Activated naive CD4-positive, alpha-beta T cell treated with anti-CD3 and anti-CD28 coated beads, Interleukin-2, amount 50 U/mL, for 24 hours (primary cell): ENCODE measurements around the gene CALML6.
"Not testable (repeated sequence)": the region's sequence is repeated elsewhere in the genome, so short reads cannot be mapped to it uniquely, and the experiment has no call there.

Experiments
- H3K27ac Mint-ChIP-seq: one replicate; pipeline ENCODE4 v1.8.0; 2021; ENCODE audit warnings: mild to moderate bottlenecking, mixed read lengths
- H3K27me3 Mint-ChIP-seq: one replicate; pipeline ENCODE4 v1.8.0; 2021; ENCODE audit warnings: mixed read lengths
- H3K36me3 Mint-ChIP-seq: one replicate; pipeline ENCODE4 v1.8.0; 2021; ENCODE audit warnings: mixed read lengths
- H3K4me1 Mint-ChIP-seq: one replicate; pipeline ENCODE4 v1.8.0; 2021; ENCODE audit warnings: mixed read lengths
- H3K4me3 Mint-ChIP-seq: one replicate; pipeline ENCODE4 v1.8.0; 2021; ENCODE audit warnings: mild to moderate bottlenecking, mixed read lengths
- H3K9me3 Mint-ChIP-seq: one replicate; pipeline ENCODE4 v1.8.0; 2021; ENCODE audit warnings: mixed read lengths

Gene CALML6, protein sequence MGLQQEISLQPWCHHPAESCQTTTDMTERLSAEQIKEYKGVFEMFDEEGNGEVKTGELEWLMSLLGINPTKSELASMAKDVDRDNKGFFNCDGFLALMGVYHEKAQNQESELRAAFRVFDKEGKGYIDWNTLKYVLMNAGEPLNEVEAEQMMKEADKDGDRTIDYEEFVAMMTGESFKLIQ

GRCh38 chr1:1914971-1915692 lies at the start of gene CALML6:
CALML6 (plus strand) TSS chr1:1915260; CDS start chr1:1915281, 21 bp downstream.
- Mint-ChIP-seq H3K9me3 (no peaks in the 10 kb centered on the region), H3K36me3 (no peaks in the 10 kb centered on the region), H3K27me3 (no peaks in the 10 kb centered on the region), H3K4me1 (peaks cover 3% of the 10 kb centered on the region), H3K27ac (no peak within 1 kb of the TSS), H3K4me3 (no peak within 1 kb of the TSS)

GRCh38 chr1:1867164-1867563 lies 47.9 kb upstream of the CALML6 start:
- no peaks in the 10 kb centered on the region for H3K27me3 Mint-ChIP-seq
- no peak overlapping the region for H3K27ac Mint-ChIP-seq
- H3K9me3 Mint-ChIP-seq, result no peaks in the 10 kb centered on the region
- peaks cover 72% of the 10 kb centered on the region for H3K4me1 Mint-ChIP-seq
- H3K36me3 Mint-ChIP-seq, result peaks cover 11% of the 10 kb centered on the region
- H3K4me3 Mint-ChIP-seq, result no peak overlapping the region

DNA sequence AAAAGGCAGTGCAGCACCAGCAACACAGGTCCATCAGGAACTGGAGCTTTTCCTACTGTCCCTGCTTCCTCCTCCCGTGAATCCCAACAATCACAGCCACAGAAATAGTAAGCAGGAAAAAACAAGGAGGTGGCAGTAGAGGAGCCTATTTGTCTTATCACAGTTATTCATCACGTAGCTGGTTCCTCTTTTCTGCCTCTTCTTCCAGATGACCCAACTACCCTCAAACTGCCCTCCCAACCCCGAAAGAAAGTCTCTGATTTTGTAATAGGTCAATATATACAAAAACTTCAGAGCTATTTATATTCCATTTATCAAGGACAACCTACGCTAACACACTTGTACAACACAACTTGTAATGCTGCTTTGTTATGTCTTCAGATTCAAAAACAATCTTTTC lies 45.6 kb upstream of the CALML6 start:
- H3K4me3 Mint-ChIP-seq, result peak overlapping the region; percentile 33
- peaks cover 73% of the 10 kb centered on the region for H3K4me1 Mint-ChIP-seq
- H3K9me3 Mint-ChIP-seq, result no peaks in the 10 kb centered on the region
- no peaks in the 10 kb centered on the region for H3K27me3 Mint-ChIP-seq
- peaks cover 11% of the 10 kb centered on the region for H3K36me3 Mint-ChIP-seq
- peak overlapping the region; percentile 63 for H3K27ac Mint-ChIP-seq

- H3K4me3 Mint-ChIP-seq, result no peak overlapping the region
- H3K27ac Mint-ChIP-seq, result peak overlapping the region; percentile 47
- H3K4me1 Mint-ChIP-seq, result peaks cover 79% of the 10 kb centered on the region
- no peaks in the 10 kb centered on the region for H3K9me3 Mint-ChIP-seq
- H3K36me3 Mint-ChIP-seq, result peaks cover 14% of the 10 kb centered on the region
- no peaks in the 10 kb centered on the region for H3K27me3 Mint-ChIP-seq
Measured at GRCh38 chr1:1872329-1872994, 42.6 kb upstream of the CALML6 start.

DNA sequence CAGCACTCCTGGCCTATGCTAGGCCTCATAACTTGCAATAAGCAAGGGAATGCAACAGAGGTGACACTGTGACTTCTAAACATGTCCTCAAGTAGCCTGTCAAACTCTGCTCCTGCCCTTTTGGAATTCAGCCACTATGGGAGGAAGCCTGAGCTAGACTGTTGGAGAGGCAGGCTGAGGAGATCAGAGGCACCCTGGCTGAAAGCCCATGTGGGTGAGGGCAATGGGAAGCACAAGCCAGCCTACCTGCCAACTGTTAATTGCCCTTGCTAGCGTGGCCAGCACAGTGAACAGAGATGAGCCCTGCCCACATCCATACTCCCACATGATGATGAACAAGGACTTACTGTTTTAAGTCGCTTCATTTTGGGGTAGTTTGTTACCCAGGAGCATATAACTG lies 41.9 kb upstream of the CALML6 start:
- Mint-ChIP-seq H3K9me3 (no peaks in the 10 kb centered on the region), H3K36me3 (peaks cover 14% of the 10 kb centered on the region), H3K27me3 (no peaks in the 10 kb centered on the region), H3K27ac (no peak overlapping the region), H3K4me1 (peaks cover 80% of the 10 kb centered on the region), H3K4me3 (no peak overlapping the region)

DNA sequence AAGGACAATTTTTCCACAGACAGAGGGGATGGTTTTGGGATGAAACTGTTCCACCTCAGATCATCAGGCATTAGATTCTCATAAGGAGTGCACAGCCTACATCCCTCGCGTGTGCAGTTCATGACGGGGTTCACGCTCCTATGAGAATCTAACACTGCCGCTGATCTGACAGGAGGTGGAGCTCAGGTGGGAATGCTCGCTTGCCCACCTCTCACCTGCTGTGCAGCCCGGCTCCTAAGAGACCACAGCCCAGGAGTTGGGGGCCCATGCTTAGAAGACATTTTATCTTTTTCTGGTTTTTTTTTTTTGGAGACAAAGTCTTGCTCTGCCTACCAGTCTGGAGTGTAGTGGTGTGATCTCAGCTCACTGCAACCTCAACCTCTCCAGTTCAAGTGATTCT lies 40.2 kb upstream of the CALML6 start:
- Mint-ChIP-seq H3K4me3 (no peak overlapping the region), H3K9me3 (no peaks in the 10 kb centered on the region), H3K36me3 (peaks cover 11% of the 10 kb centered on the region), H3K27me3 (no peaks in the 10 kb centered on the region), H3K4me1 (peaks cover 86% of the 10 kb centered on the region), H3K27ac (no peak overlapping the region)

GRCh38 chr1:1875932-1876331 lies 39.1 kb upstream of the CALML6 start:
- no peaks in the 10 kb centered on the region for H3K27me3 Mint-ChIP-seq
- H3K9me3 Mint-ChIP-seq, result no peaks in the 10 kb centered on the region
- peaks cover 82% of the 10 kb centered on the region for H3K4me1 Mint-ChIP-seq
- H3K4me3 Mint-ChIP-seq, result peak overlapping the region; percentile 40
- no peak overlapping the region for H3K27ac Mint-ChIP-seq
- peaks cover 9% of the 10 kb centered on the region for H3K36me3 Mint-ChIP-seq

DNA sequence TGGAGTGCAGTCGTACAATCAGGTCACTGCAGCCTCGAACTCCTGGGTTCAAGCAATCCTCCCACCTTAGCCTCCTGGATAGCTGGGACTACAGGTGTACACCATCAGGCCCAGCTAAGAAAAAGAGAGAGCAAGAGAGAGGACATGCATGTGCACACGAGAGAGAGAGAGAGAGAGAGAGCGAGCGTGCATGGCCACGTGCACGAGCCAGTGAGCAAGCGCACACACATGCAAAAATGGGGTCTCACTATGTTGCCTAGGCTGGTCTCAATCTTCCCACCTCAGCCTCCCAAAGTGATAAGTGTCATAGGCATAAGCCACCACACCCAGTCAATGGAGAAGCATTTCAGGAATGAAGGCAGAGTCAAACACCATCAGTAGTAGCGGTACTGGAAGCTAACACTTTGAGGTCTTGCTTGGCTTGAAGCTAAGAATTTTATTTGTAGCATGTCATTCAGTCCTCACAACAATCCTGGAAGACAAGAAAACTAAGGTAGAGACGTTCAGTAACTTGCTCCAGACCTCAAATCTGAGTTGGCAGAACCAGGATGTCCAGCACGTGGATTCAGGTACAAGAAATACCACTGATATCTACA lies 38.6 kb upstream of the CALML6 start:
- Mint-ChIP-seq H3K27ac (peak overlapping the region; percentile 59), H3K4me3 (peak overlapping the region; percentile 40)

GRCh38 chr1:1877865-1878436 lies 37.1 kb upstream of the CALML6 start:
- H3K4me3 Mint-ChIP-seq, result no peak overlapping the region
- peak overlapping the region; percentile 59 for H3K27ac Mint-ChIP-seq
- peaks cover 3% of the 10 kb centered on the region for H3K36me3 Mint-ChIP-seq
- H3K27me3 Mint-ChIP-seq, result no peaks in the 10 kb centered on the region
- peaks cover 81% of the 10 kb centered on the region for H3K4me1 Mint-ChIP-seq
- H3K9me3 Mint-ChIP-seq, result no peaks in the 10 kb centered on the region

More for the DNA sequence above, 38.6 kb upstream of the CALML6 start:
- H3K27me3 Mint-ChIP-seq, result no peaks in the 10 kb centered on the region
- peaks cover 82% of the 10 kb centered on the region for H3K4me1 Mint-ChIP-seq
- no peaks in the 10 kb centered on the region for H3K9me3 Mint-ChIP-seq
- H3K36me3 Mint-ChIP-seq, result peaks cover 7% of the 10 kb centered on the region

- H3K4me1 Mint-ChIP-seq, result peaks cover 85% of the 10 kb centered on the region
- no peaks in the 10 kb centered on the region for H3K27me3 Mint-ChIP-seq
- H3K4me3 Mint-ChIP-seq, result no peak overlapping the region
- H3K9me3 Mint-ChIP-seq, result no peaks in the 10 kb centered on the region
- H3K36me3 Mint-ChIP-seq, result peaks cover 3% of the 10 kb centered on the region
- H3K27ac Mint-ChIP-seq, result peak overlapping the region; percentile 35
Measured at GRCh38 chr1:1879942-1880341, 35.1 kb upstream of the CALML6 start.

GRCh38 chr1:1880617-1881312 lies 34.3 kb upstream of the CALML6 start:
- H3K4me1 Mint-ChIP-seq, result peaks cover 77% of the 10 kb centered on the region
- no peaks in the 10 kb centered on the region for H3K27me3 Mint-ChIP-seq
- H3K9me3 Mint-ChIP-seq, result no peaks in the 10 kb centered on the region
- peak overlapping the region; percentile 50 for H3K4me3 Mint-ChIP-seq
- no peaks in the 10 kb centered on the region for H3K36me3 Mint-ChIP-seq
- peak overlapping the region; percentile 88 for H3K27ac Mint-ChIP-seq

GRCh38 chr1:1881727-1882126 lies 33.3 kb upstream of the CALML6 start:
- H3K27me3 Mint-ChIP-seq, result no peaks in the 10 kb centered on the region
- peak overlapping the region; percentile 50 for H3K4me3 Mint-ChIP-seq
- peaks cover 2% of the 10 kb centered on the region for H3K36me3 Mint-ChIP-seq
- peak overlapping the region; percentile 24 for H3K27ac Mint-ChIP-seq
- no peaks in the 10 kb centered on the region for H3K9me3 Mint-ChIP-seq
- H3K4me1 Mint-ChIP-seq, result peaks cover 74% of the 10 kb centered on the region

DNA sequence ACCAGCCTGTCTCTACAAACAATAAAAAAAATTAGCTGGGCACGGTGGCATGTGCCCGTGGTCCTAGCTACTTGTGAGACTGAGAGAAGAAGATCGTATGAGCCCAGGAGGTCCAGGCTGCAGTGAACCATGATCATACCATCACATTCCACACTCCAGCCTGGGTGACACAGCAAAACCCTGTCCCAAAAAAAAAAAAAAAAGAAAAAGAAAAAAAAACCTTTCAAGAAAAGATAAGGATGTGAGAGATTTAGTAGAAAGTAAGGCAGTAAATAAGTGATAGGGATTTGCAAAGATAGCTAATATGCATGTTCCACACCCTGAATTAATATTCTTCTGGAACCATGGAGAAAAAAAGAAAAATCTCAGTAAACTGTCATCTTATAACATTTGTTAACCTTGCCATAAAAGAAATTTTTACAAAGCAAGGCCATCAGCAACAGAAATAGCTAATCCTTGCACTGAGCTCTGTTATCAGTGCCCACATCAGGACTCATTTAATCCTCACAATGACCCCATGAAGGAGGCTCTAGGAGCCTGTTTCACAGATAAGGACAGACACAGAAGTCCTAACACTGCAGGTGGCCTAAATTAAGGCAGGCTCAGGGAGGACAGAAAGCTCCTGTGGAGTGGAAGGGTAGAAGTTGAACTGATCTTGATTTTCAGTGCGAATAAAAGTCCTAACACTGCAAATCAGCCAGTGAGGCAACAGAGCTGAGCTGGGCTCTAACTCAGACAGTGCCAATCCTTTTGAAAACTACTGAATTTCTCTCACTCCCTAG lies 31.8 kb upstream of the CALML6 start:
- Mint-ChIP-seq H3K4me1 (peaks cover 77% of the 10 kb centered on the region), H3K36me3 (peaks cover 4% of the 10 kb centered on the region), H3K27ac (peak overlapping the region; percentile 74)

DNA sequence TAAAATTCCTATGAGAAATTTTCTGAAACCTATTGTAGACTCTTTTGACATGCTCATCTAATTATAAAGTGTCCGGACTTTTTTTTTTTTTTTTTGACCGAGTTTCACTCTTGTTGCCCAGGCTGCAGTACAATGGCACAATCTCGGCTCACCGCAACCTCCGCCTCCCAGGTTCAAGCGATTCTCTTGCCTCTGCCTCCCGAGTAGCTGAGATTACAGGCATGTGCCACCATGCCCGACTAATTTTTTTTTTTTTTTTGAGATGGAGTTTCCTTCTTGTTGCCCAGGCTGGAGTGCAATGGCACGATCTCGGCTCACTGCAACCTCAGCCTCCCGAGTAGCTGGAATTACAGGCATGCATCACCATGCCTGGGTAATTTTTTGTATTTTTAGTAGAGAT lies 31.2 kb upstream of the CALML6 start:
- peaks cover 77% of the 10 kb centered on the region for H3K4me1 Mint-ChIP-seq
- not testable (repeated sequence) for H3K9me3 Mint-ChIP-seq, H3K27me3 Mint-ChIP-seq, H3K36me3 Mint-ChIP-seq, H3K27ac Mint-ChIP-seq, H3K4me3 Mint-ChIP-seq

More for the DNA sequence above, 31.8 kb upstream of the CALML6 start:
- Mint-ChIP-seq H3K4me3 (peak overlapping the region; percentile 42), H3K9me3 (no peaks in the 10 kb centered on the region), H3K27me3 (no peaks in the 10 kb centered on the region)
